Measurements from ENCODE around the gene MAPRE3. TPM values are rescaled to one million over a fixed set of nuclear protein-coding genes. Genes with fewer than 3 reads are reported as not detected.

Gene MAPRE3
- total and polyA plus RNA-seq, 10 donors: 5.2 to 17.9 (median 11.9) TPM

DNA sequence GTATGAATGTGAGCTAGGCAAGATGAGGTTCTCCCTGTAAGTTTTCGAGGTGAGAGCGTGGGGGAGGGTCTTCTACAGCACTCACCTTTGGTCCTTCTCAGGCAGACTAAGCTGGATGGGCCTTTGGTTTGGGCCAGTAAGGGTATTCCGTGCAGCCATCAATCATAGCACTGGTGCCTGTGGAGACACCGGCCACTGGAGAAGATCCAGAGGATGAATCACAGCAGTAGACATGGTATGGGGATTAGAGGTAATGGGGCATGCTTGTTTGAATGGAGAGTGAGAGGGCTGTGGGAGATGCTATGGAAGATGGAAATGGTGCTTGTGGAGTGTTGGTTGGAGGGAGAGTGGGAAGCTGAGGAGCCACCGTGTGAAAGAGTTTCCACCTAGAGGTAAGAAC, 16.1 kb downstream of the MAPRE3 start:
- no peaks in the 10 kb centered on the region for H3K36me3 ChIP-seq
- no peak overlapping the region for H3K4me3 ChIP-seq
- peaks cover 0 to 14% (median 5%) of the 10 kb centered on the region in 6 donors for H3K4me1 ChIP-seq
- intact Hi-C loops (cut with DNase I; ENCODE audit: low total_unique reads): no loop called here
- 85 to 94% (median 88%) methylated on average over 5 of the region's 5 CpGs for WGBS, 5 donors
- DNase-seq: no peak
- TF ChIP-seq POLR2A (IDR thresholded peaks at IDR 0.05) (no peak), POLR2AphosphoS5 (IDR thresholded peaks at IDR 0.05) (no peak)
- TF ChIP-seq, protein P1, sequence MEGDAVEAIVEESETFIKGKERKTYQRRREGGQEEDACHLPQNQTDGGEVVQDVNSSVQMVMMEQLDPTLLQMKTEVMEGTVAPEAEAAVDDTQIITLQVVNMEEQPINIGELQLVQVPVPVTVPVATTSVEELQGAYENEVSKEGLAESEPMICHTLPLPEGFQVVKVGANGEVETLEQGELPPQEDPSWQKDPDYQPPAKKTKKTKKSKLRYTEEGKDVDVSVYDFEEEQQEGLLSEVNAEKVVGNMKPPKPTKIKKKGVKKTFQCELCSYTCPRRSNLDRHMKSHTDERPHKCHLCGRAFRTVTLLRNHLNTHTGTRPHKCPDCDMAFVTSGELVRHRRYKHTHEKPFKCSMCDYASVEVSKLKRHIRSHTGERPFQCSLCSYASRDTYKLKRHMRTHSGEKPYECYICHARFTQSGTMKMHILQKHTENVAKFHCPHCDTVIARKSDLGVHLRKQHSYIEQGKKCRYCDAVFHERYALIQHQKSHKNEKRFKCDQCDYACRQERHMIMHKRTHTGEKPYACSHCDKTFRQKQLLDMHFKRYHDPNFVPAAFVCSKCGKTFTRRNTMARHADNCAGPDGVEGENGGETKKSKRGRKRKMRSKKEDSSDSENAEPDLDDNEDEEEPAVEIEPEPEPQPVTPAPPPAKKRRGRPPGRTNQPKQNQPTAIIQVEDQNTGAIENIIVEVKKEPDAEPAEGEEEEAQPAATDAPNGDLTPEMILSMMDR (IDR thresholded peaks at IDR 0.05 in 8 of 11, conservative IDR thresholded peaks at IDR 0.05 in 3 of 11): no peak
- no peak overlapping the region for H3K27ac ChIP-seq
- H3K9me3 ChIP-seq: no peaks in the 10 kb centered on the region
- H3K27me3 ChIP-seq (replicated peaks in 1 of 7): no peaks in the 10 kb centered on the region

DNA sequence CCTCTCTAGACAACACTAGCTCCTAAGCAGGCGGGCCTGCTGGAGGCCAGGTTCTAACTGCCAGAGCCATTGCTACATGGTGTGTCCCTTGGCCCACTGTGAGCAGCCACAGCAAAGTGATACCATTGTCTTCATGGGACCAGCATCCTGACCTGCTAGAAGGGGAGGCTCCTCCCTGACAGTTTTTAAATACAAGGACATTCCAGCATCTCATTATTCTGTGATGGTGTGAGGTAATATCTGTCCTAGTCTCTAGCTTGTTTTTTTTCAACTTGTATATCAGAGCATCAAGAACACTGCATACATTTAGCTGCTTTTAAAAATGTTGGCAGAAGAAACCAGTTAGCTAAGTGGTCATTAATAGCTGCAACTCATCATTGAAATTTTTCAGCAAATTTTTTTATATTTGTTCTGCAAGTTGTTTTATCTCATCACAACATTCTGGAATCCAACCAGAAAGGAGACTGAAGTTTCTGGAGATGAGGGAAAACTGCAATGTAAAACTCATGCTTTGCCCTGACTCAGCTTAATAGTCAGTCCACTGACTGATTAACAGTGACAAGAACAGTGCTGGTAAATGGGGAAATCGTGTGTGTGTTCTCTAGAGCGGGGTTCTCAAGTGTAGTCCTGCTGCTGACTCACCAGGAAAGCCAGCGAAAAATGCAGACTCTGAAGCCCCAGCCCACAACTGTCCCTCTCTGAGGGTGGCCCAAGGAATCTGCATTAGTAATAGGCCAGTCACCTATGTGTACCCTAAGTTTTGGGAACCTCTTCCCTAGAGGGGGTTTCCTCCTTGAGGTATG, 17.8 kb downstream of the MAPRE3 start:
- WGBS, 5 donors: 63 to 81% (median 65%) methylated on average over 4 of the region's 4 CpGs
- Histone ChIP-seq H3K36me3 (no peaks in the 10 kb centered on the region), H3K27ac (peak overlapping the region in 7 of 8 donors; percentile 18 to 66 (median 49)), H3K27me3 (replicated peaks in 1 of 7) (no peaks in the 10 kb centered on the region), H3K4me3 (no peak overlapping the region), H3K9me3 (no peaks in the 10 kb centered on the region), H3K4me1 (peaks cover 0 to 7% (median 0%) of the 10 kb centered on the region in 6 donors)
- TF ChIP-seq POLR2A (IDR thresholded peaks at IDR 0.05): no peak
- TF ChIP-seq POLR2AphosphoS5 (IDR thresholded peaks at IDR 0.05): no peak
- TF ChIP-seq, protein P1 (IDR thresholded peaks at IDR 0.05 in 8 of 11, conservative IDR thresholded peaks at IDR 0.05 in 3 of 11): no peak
- no peak for DNase-seq
- intact Hi-C loops (cut with DNase I; ENCODE audit: low total_unique reads): no loop called here

DNA sequence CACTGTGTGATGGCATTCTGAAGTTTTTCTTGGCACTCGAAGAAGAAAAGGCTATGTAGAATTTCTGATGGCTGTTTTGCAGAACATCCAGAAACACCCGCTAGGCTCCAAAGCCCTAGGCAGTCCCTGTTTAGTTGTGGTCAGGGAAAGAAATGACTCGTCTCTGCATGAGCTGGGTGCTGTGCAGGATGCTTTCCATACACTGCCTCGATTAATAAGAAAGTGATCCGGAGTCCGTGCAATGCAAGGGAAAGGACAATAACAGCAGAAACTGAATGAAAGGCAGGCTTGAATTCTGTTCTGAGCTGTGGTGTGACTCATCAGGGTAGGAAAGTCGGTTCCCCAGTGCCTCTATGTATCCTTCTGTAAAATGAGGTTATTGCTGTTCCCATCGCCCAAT, 18.7 kb downstream of the MAPRE3 start:
- no peak for TF ChIP-seq POLR2AphosphoS5 (IDR thresholded peaks at IDR 0.05)
- TF ChIP-seq, protein P1 (IDR thresholded peaks at IDR 0.05 in 8 of 11, conservative IDR thresholded peaks at IDR 0.05 in 3 of 11): no peak
- no peak for TF ChIP-seq POLR2A (IDR thresholded peaks at IDR 0.05)
- no peak for DNase-seq

DNA sequence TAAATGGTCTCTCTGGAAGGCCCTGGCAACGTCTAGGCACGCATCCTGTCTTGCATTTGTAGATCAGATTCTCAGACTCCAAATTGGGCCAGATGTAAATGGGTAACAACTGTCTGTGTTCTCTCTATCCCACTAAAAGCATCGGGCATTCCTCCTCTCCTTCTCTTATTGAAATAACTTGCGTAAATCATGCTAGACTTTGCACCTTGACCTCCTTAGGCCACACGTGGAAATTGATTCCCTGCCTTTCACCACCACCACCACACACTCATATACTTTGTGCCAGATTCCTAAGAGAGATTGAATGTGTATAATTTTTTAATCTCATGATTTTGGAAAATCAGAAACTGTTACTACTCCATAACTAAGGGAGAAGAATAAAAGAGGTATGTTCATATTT, 21.3 kb downstream of the MAPRE3 start:
- H3K36me3 ChIP-seq: no peaks in the 10 kb centered on the region
- H3K27ac ChIP-seq: no peak overlapping the region
- peaks cover 0 to 7% (median 0%) of the 10 kb centered on the region in 6 donors for H3K4me1 ChIP-seq
- H3K9me3 ChIP-seq: no peaks in the 10 kb centered on the region
- intact Hi-C loops (cut with DNase I; ENCODE audit: low total_unique reads): no loop called here
- H3K27me3 ChIP-seq (replicated peaks in 1 of 7): no peaks in the 10 kb centered on the region
- no peak overlapping the region for H3K4me3 ChIP-seq
- TF ChIP-seq, protein P1 (IDR thresholded peaks at IDR 0.05 in 8 of 11, conservative IDR thresholded peaks at IDR 0.05 in 3 of 11): no peak
- TF ChIP-seq POLR2A (IDR thresholded peaks at IDR 0.05) (no peak), POLR2AphosphoS5 (IDR thresholded peaks at IDR 0.05) (no peak)
- DNase-seq: no peak
- 79 to 88% (median 83%) methylated on average over 5 of the region's 5 CpGs for WGBS, 5 donors

More for the DNA sequence above, 18.7 kb downstream of the MAPRE3 start:
- 75 to 92% (median 83%) methylated on average over 8 of the region's 8 CpGs for WGBS, 5 donors
- no peaks in the 10 kb centered on the region for H3K36me3 ChIP-seq
- intact Hi-C loops (cut with DNase I; ENCODE audit: low total_unique reads): no loop called here
- H3K9me3 ChIP-seq: no peaks in the 10 kb centered on the region
- no peak overlapping the region for H3K4me3 ChIP-seq
- no peaks in the 10 kb centered on the region for H3K27me3 ChIP-seq (replicated peaks in 1 of 7)
- peak overlapping the region in 3 of 8 donors; percentile 43 to 66 (median 65) for H3K27ac ChIP-seq
- peaks cover 0 to 7% (median 0%) of the 10 kb centered on the region in 6 donors for H3K4me1 ChIP-seq
